K562 (cell line): Measurements from ENCODE around the gene LRP1-AS. TPM values are rescaled to one million over a fixed set of nuclear protein-coding genes. Genes with fewer than 3 reads are reported as not detected.
A peak's percentile ranks its signal among the peaks of the same experiment; 100 is the strongest.

Experiments
- ATF1 ChIP-seq, 2 experiments: fragments of 450-650 bp in 1 of 2; IDR thresholded peaks; 2 replicates each; pipeline ENCODE4 v1.6.1; 2016; ENCODE audit warnings: missing compliant biosample characterization in 1 of 2, missing genetic modification characterization in 1 of 2
- ATF7 ChIP-seq: fragments of 450-650 bp; IDR thresholded peaks from 2 replicates; pipeline ENCODE4 v1.7.1; 2014; ENCODE audit warnings: mild to moderate bottlenecking, moderate library complexity
- BDP1 ChIP-seq: IDR thresholded peaks from 3 replicates; pipeline ENCODE4 v1.6.1; 2011; ENCODE audit not compliant: insufficient read length, insufficient read depth
- CBFB ChIP-seq: sonication (generic); formaldehyde crosslinking; IDR thresholded peaks from 2 replicates; pipeline ENCODE4 v1.4.0; 2020; ENCODE audit warnings: mild to moderate bottlenecking, missing genetic modification reagents
- CTCFL ChIP-seq: IDR thresholded peaks from 2 replicates; pipeline ENCODE4 v1.6.1; 2011; ENCODE audit warnings: borderline replicate concordance, low read depth, mild to moderate bottlenecking, moderate library complexity, low read length; ENCODE audit not compliant: insufficient read depth, poor library complexity, severe bottlenecking
- E2F3 ChIP-seq: fragments of 250-450 bp; sonication (Bioruptor Pico); IDR thresholded peaks from 2 replicates; pipeline ENCODE4 v1.4.0; 2020; ENCODE audit warnings: mild to moderate bottlenecking
- ELF1 ChIP-seq: fragments of 200-800 bp; sonication (Bioruptor generic); IDR thresholded peaks from 2 replicates; pipeline ENCODE4 v1.6.1; 2016; ENCODE audit warnings: missing genetic modification characterization, missing compliant biosample characterization
- FOXA1 ChIP-seq: fragments of 450-650 bp; IDR thresholded peaks from 2 replicates; pipeline ENCODE4 v1.6.1; 2016; ENCODE audit warnings: mild to moderate bottlenecking, borderline replicate concordance
- JUNB ChIP-seq: fragments of 450-650 bp; formaldehyde crosslinking; conservative IDR thresholded peaks from 2 replicates; pipeline ENCODE4 v1.4.0; 2020; ENCODE audit warnings: mild to moderate bottlenecking
- KDM1A ChIP-seq, 2 experiments: fragments of 450-650 bp; IDR thresholded peaks; 2 replicates each; pipeline ENCODE4 v1.6.1; 2016; ENCODE audit warnings: mild to moderate bottlenecking in 2 of 2
- MAFF ChIP-seq: IDR thresholded peaks from 2 replicates; pipeline ENCODE4 v1.6.1; 2012; ENCODE audit warnings: low read length, improper control_type of control experiment
- NONO ChIP-seq, 2 experiments: fragments of 200-400 bp in 1 of 2; fragments of 450-650 bp in 1 of 2; formaldehyde crosslinking in 1 of 2; IDR thresholded peaks; 2 replicates each; pipeline ENCODE4 v1.6.1; 2017; ENCODE audit warnings: low read depth in 2 of 2, mild to moderate bottlenecking in 2 of 2, moderate library complexity in 2 of 2, low read length in 1 of 2
- PTRF ChIP-seq: fragments of 450-650 bp; IDR thresholded peaks from 2 replicates; pipeline ENCODE4 v1.6.1; 2016; ENCODE audit warnings: mild to moderate bottlenecking, missing genetic modification characterization, missing compliant biosample characterization
- SREBF2 ChIP-seq: sonication (generic); formaldehyde crosslinking; IDR thresholded peaks from 2 replicates; pipeline ENCODE4 v1.4.0; 2020; ENCODE audit warnings: mild to moderate bottlenecking, missing genetic modification reagents
- SRSF7 ChIP-seq: fragments of 200-400 bp; formaldehyde crosslinking; optimal IDR thresholded peaks from 2 replicates; pipeline ENCODE3; 2017; ENCODE audit warnings: mild to moderate bottlenecking, low read depth, low read length
- ZFP1 ChIP-seq: fragments of 450-650 bp; formaldehyde crosslinking; IDR thresholded peaks from 2 replicates; pipeline ENCODE4 v1.4.0; 2020; ENCODE audit warnings: mild to moderate bottlenecking, mixed read lengths
- ZNF121 ChIP-seq: sonication (generic); formaldehyde crosslinking; conservative IDR thresholded peaks from 2 replicates; pipeline ENCODE4 v1.8.0; 2022; ENCODE audit warnings: missing genetic modification reagents
- ZNF561 ChIP-seq: fragments of 450-650 bp; formaldehyde crosslinking; conservative IDR thresholded peaks from 2 replicates; pipeline ENCODE4 v1.4.0; 2020; ENCODE audit warnings: mild to moderate bottlenecking, moderate library complexity
- ZNF780A ChIP-seq: fragments of 250-450 bp; sonication (Bioruptor Pico); IDR thresholded peaks from 2 replicates; pipeline ENCODE4 v1.5.0; 2021; ENCODE audit warnings: mild to moderate bottlenecking
- ZSCAN29 ChIP-seq: fragments of 450-650 bp; IDR thresholded peaks from 2 replicates; pipeline ENCODE4 v1.6.1; 2017
- polyA plus RNA-seq, 8 experiments: library from polyadenylated mRNA; depleted of rRNA in 4 of 8; stranded (reverse) in 5 of 8; unstranded in 3 of 8; fragments of >200 nt; fragmentation: Nextera tagmentation in 2 of 8; fragmentation: Illumina TruSeq in 1 of 8; extraction: Ambion mirVana in 2 of 8; extraction: Trizol in 1 of 8; gene quantifications; 2 replicates each; pipeline versions ENCODE4 v1.2.1 to v1.2.3, GENCODE V29; 2011 to 2014; ENCODE audit warnings: inconsistent platforms in 1 of 8, missing spikeins in 1 of 8
- total RNA-seq, 7 experiments: library from RNA; depleted of rRNA in 6 of 7; stranded (reverse); fragments of >200 nt in 6 of 7; fragmentation: Illumina TruSeq in 2 of 7; extraction: Trizol in 2 of 7; gene quantifications; 2 replicates each; pipeline versions ENCODE4 v1.2.1 to v1.2.3, GENCODE V29; 2011 to 2021; ENCODE audit warnings: low replicate concordance in 1 of 7
- TF ChIP-seq, protein P1 (sequence below): fragments of 250-450 bp; sonication (Bioruptor Pico); IDR thresholded peaks from 2 replicates; pipeline ENCODE4 v1.5.0; 2020; ENCODE audit warnings: mild to moderate bottlenecking
- TF ChIP-seq, protein P2 (sequence below): sonication (generic); formaldehyde crosslinking; IDR thresholded peaks from 2 replicates; pipeline ENCODE4 v1.8.1; 2023; ENCODE audit warnings: mild to moderate bottlenecking, missing genetic modification reagents

LRP1-AS gene
- total and polyA plus RNA-seq, 9 of the 15 experiments (the other 6 are each of a cell fraction or from before 2014, with no cell fraction given) = not detected

DNA sequence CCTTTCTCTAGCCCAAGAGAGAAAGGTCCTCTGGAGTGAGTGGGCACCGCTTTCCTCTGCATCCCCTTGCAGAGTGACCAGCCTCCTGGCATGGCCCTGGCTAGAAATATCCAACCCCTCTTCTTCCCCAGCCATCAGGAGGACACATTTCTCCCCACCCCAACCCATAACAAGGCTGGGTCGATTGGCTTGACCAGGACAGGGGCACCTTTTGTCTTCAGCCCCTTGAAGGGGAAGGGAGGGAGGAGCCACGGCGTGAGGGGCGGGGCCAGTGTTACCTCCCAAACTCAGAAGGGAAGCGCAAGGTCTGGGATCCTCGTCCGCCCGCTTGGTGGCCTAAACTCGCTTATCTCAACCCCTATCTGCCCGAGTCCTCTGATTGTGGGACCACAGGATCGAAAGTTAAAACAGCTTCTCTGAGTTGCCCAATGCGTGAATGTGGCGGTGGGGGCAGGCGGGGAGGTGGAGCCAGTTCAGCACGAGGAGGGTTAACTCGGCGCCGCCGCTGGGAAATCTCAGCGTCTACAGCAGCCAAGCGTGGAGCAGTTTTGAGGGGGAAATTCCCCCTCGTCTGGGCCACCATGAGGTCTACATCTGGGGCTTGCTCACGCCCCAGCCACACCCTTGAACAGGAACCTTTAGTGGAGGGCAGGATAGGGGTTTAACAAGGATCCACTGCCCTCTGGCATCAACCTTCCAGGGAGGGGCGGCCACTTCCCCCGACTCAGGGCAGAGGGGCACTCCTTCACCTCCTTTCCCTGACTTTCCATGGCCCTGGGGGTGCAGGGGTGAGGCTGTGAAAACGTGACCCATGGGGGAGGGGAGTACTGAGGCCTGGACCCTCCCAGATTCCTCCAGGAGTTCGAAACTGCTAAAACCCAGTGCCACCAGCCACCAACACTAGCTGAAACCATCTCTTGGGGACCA lies 37.1 kb downstream of the LRP1-AS start (continued):
- no peak for TF ChIP-seq SRSF7
- no peak for TF ChIP-seq FOXA1
- TF ChIP-seq NONO (IDR thresholded peaks at IDR 0.05; ENCODE audit: low read depth in 2 of 2, low read length in 1 of 2) = no peak
- TF ChIP-seq ZNF561 = no peak
- TF ChIP-seq CBFB = peak; percentile 66; the same call in 1 of the 2 replicates
- no peak for TF ChIP-seq ELF1 (tag)
- peak; percentile 11 to 35; a peak in 1 of 4 replicates for TF ChIP-seq KDM1A (IDR thresholded peaks at IDR 0.05)
- TF ChIP-seq SREBF2 (CRISPR knock-in tag) = no peak
- no peak for TF ChIP-seq ATF1 (CRISPR knock-in tag; IDR thresholded peaks at IDR 0.05)
- no peak for TF ChIP-seq ATF1 (tag; IDR thresholded peaks at IDR 0.05)
- TF ChIP-seq MAFF = no peak
- no peak for TF ChIP-seq BDP1
- TF ChIP-seq ZNF121 = no peak
- no peak for TF ChIP-seq PTRF (tag)
- peak; percentile 42 for TF ChIP-seq CTCFL
- TF ChIP-seq E2F3 (CRISPR knock-in tag) = no peak
- no peak for TF ChIP-seq ZSCAN29
- TF ChIP-seq, protein P1, sequence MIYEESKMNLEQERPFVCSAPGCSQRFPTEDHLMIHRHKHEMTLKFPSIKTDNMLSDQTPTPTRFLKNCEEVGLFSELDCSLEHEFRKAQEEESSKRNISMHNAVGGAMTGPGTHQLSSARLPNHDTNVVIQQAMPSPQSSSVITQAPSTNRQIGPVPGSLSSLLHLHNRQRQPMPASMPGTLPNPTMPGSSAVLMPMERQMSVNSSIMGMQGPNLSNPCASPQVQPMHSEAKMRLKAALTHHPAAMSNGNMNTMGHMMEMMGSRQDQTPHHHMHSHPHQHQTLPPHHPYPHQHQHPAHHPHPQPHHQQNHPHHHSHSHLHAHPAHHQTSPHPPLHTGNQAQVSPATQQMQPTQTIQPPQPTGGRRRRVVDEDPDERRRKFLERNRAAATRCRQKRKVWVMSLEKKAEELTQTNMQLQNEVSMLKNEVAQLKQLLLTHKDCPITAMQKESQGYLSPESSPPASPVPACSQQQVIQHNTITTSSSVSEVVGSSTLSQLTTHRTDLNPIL (CRISPR knock-in tag) = no peak
- TF ChIP-seq ZFP1 = no peak
- no peak for TF ChIP-seq ZNF780A
- TF ChIP-seq, protein P2, sequence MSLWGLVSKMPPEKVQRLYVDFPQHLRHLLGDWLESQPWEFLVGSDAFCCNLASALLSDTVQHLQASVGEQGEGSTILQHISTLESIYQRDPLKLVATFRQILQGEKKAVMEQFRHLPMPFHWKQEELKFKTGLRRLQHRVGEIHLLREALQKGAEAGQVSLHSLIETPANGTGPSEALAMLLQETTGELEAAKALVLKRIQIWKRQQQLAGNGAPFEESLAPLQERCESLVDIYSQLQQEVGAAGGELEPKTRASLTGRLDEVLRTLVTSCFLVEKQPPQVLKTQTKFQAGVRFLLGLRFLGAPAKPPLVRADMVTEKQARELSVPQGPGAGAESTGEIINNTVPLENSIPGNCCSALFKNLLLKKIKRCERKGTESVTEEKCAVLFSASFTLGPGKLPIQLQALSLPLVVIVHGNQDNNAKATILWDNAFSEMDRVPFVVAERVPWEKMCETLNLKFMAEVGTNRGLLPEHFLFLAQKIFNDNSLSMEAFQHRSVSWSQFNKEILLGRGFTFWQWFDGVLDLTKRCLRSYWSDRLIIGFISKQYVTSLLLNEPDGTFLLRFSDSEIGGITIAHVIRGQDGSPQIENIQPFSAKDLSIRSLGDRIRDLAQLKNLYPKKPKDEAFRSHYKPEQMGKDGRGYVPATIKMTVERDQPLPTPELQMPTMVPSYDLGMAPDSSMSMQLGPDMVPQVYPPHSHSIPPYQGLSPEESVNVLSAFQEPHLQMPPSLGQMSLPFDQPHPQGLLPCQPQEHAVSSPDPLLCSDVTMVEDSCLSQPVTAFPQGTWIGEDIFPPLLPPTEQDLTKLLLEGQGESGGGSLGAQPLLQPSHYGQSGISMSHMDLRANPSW (CRISPR knock-in tag) = no peak
- no peak for TF ChIP-seq JUNB (CRISPR knock-in tag)
- TF ChIP-seq ATF7 = no peak
